Activated naive CD4-positive, alpha-beta T cell treated with anti-CD3 and anti-CD28 coated beads, Interleukin-2, amount 50 U/mL, for 16 hours (primary cell): ENCODE measurements around the gene MTMR10.
A peak's percentile ranks its signal among the peaks of the same experiment; 100 is the strongest.

ENCODE experiments used
- DNase-seq: peaks from one replicate; pipeline ENCODE4 v3.0.0-alpha.2; 2020

MTMR10 gene

DNA sequence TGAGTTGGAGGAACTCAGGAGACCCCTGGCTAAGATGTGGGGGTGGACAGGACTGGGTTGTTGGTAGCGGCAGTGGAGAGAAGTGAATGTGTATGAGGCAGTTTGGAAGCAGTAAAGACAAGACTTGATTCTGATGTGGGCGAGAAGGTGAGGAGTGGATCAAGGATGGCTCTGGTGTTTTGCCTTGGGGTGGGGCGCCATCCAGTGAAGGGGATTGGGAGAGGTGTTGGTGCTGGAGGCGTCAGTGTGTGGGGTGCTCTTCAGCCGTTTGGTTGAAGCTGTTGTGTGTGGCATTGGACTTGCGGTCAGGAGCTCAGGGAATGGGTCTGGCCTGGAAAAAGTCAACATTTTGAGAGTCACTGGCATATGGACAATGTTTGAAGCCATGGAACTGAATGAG is 74.4 kb downstream of the MTMR10 start:
- DNase-seq, result no peak

DNA sequence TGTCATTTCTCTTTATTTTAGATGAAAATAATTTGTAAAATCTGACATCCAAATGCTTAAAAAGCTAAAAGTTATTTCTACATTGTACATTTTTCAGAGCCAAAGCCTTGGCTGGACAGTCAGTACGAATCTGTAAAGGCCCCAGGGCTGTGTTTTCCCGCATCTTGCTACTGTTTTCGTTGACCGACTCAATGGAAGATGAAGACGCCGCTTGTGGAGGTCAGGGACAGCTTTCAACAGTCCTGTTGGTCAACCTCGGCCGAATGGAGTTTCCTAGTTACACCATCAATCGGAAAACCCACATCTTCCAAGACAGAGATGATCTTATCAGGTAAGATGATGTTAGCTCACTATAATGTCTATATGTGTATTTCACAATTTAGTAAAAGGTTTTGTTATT is 77.7 kb downstream of the MTMR10 start:
- no peak for DNase-seq

DNA sequence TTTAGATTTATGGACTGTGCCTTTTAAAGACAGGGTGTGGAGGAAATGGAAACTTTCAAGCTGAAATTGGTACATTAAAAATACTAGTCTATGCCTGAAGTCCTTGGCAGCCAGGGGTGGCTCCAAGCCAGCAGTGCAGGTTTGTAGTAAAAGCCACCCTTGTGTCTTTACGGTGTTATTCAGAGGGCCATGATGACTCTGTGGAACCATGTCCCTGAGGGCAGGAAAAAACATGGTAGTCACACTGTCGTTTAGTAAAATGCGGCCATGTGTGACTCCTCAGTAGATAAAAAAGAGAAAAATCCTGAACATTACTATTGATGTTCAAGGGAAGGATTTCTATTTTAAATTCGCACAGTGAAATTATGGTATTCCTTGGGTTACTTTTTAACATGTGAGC is 85.1 kb downstream of the MTMR10 start:
- DNase-seq, result no peak

- DNase-seq, result no peak
Observed at GRCh38 chr15:30905821-30906220, 85.6 kb downstream of the MTMR10 start.

DNA sequence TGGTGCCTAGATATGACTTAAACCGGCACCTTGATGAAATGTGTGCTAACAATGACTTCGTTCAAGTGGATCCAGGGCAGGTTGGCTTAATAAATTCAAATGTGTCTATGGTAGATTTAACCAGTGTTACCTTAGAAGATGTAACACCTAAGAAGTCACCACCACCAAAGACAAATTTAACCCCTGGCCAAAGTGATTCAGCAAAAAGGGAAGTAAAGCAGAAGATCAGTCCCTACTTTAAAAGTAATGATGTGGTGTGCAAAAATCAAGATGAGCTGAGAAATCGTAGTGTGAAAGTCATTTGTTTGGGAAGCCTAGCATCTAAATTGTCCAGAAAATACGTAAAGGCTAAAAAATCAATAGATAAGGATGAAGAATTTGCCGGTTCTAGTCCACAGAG is 86.6 kb downstream of the MTMR10 start:
- DNase-seq, result no peak

DNA sequence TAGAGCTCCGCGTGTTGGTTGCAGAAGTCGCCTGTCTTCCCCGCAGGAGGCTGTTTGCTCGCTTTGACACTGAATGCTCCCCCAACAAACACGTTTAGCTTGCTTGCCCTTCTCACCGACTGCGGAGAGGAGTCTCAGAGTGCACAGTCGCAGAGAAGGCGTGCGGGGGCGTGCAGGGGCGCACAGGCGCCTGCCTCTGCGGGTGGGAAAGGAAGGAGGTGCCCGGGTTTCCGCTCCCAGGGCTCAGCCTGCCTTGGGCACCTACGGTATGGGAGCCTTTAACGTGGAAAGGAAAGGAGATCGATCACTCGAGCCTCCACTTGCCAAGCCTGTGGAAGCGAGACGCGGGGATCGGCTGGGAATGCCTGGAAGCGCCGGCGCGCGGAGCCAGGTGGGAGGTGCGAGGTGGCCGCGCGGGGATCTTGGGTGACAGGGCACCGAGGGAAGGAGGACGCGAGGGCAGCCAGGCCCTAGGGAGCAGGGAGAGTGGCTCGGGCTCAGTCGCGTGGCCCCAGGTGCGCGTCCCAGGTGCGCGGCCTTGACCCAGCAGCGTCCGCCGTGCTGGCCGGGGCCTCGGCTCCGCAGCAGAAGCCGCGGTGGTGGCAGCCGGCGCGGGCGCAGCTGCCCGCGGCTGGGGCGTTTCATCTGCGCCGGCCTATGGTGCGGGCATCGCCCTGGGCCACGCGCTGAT is 87.8 kb downstream of the MTMR10 start, which contains the start of gene FAN1:
TSS of gene FAN1 (plus strand) at position 419 of the 691 bp plus-strand sequence. CDS start 749 bp downstream, outside the sequence.
- peak; percentile 83 for DNase-seq

GRCh38 chr15:30901889-30902288 is 89.5 kb downstream of the MTMR10 start:
- DNase-seq, result no peak

- DNase-seq, result no peak
Observed at GRCh38 chr15:30896211-30896606, 95.2 kb downstream of the MTMR10 start.

DNA sequence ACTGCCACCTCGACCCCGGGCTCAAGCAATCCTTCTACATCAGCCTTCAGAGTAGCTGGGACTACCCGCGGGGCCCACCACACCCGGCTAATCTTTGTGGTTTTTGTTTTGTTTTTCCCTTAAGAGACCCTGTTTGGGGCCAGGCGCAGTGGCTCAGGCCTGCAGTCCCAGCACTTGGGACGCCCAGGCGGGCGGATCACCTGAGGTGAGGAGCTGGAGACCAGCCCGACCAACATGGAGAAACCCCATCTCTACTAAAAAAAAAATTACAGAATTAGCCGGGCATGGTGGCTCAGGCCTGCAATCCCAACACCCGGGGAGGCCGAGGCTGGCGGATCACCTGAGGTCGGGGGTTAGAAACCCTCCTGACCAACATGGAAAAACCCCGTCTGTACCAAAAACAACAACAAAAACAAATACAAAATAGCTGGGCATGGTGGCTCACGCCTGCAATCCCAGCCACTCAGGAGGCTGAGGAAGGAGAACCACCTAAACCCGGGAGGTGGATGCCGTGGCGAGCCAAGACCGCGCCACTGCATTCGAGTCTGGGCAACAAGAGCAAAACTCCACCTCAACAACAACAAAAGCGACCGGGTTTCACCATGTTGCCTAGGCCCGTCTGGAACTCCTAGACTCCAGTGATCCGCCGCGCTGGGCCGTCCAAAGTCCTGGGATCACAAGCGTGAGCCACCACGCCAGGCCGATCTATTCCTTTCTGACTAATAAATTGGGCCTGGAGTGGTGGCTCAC is 95.8 kb downstream of the MTMR10 start:
- DNase-seq, result no peak

DNA sequence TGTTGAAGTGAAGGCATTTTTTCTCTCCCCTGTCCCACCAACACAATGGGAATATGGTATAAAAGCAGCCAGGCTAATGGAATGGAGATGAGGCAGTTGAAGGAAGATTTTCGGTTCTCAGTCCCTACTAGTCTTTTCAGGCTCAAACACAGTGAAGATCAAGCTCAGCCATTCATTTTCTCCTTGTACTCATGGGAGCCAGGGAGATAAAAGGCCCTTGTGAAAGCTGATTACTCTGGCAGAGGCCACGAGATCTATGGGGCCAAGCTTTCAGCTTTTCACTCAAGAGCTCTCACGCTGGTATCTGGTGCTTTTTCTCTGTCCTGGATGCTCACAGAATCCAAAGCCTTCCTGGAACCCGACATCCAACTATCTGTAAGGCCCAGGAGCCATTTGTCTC is 102.2 kb downstream of the MTMR10 start:
- no peak for DNase-seq
